ENCODE data around the gene FLNA.
"Not testable (repeated sequence)": the region's sequence is repeated elsewhere in the genome, so short reads cannot be mapped to it uniquely, and the experiment has no call there.

FLNA gene

GRCh38 chrX:154343620-154344019 is 30.8 kb downstream of the FLNA start:
- peak; percentile 44 for FAIRE-seq
- not testable (repeated sequence) for DNase-seq (ENCODE audit: insufficient read length, low spot score)

- not testable (repeated sequence) for DNase-seq (ENCODE audit: insufficient read length, low spot score); FAIRE-seq
Measured at GRCh38 chrX:154343063-154343462, 31.4 kb downstream of the FLNA start.

GRCh38 chrX:154341399-154342298 is 32.8 kb downstream of the FLNA start:
- not testable (repeated sequence) for DNase-seq (ENCODE audit: insufficient read length, low spot score)
- FAIRE-seq: peak; percentile 98

- no peak for FAIRE-seq
- DNase-seq (ENCODE audit: insufficient read length, low spot score): no peak
Measured at GRCh38 chrX:154334496-154334895, 39.9 kb downstream of the FLNA start.

- DNase-seq (ENCODE audit: insufficient read length, low spot score) (no peak), FAIRE-seq (no peak)
Measured at GRCh38 chrX:154333837-154334271, 40.6 kb downstream of the FLNA start.

- DNase-seq (ENCODE audit: insufficient read length, low spot score) (no peak), FAIRE-seq (no peak)
Measured at GRCh38 chrX:154333116-154333515, 41.3 kb downstream of the FLNA start.

- DNase-seq (ENCODE audit: insufficient read length, low spot score): no peak
- FAIRE-seq: no peak
Measured at GRCh38 chrX:154332561-154332960, 41.9 kb downstream of the FLNA start.

GRCh38 chrX:154329294-154329693 is 45.1 kb downstream of the FLNA start:
- DNase-seq (ENCODE audit: insufficient read length, low spot score) (no peak), FAIRE-seq (no peak)

GRCh38 chrX:154328646-154329045 is 45.8 kb downstream of the FLNA start:
- FAIRE-seq (no peak), DNase-seq (ENCODE audit: insufficient read length, low spot score) (no peak)

- FAIRE-seq: no peak
- DNase-seq (ENCODE audit: insufficient read length, low spot score): no peak
Measured at GRCh38 chrX:154327038-154327820, 47.2 kb downstream of the FLNA start.

- no peak for FAIRE-seq
- DNase-seq (ENCODE audit: insufficient read length, low spot score): no peak
Measured at GRCh38 chrX:154325541-154325940, 48.9 kb downstream of the FLNA start.

GRCh38 chrX:154323537-154323936 is 50.9 kb downstream of the FLNA start:
- no peak for FAIRE-seq
- no peak for DNase-seq (ENCODE audit: insufficient read length, low spot score)

GRCh38 chrX:154322890-154323289 is 51.5 kb downstream of the FLNA start:
- no peak for FAIRE-seq

GRCh38 chrX:154321594-154321993 is 52.8 kb downstream of the FLNA start:
- FAIRE-seq (no peak), DNase-seq (ENCODE audit: insufficient read length, low spot score) (peak; percentile 12)

More at GRCh38 chrX:154322890-154323289, 51.5 kb downstream of the FLNA start:
- no peak for DNase-seq (ENCODE audit: insufficient read length, low spot score)

- FAIRE-seq (no peak), DNase-seq (ENCODE audit: insufficient read length, low spot score) (no peak)
Measured at GRCh38 chrX:154321152-154321551, 53.3 kb downstream of the FLNA start.

- FAIRE-seq (no peak), DNase-seq (ENCODE audit: insufficient read length, low spot score) (no peak)
Measured at GRCh38 chrX:154320406-154320805, 54.0 kb downstream of the FLNA start.

- DNase-seq (ENCODE audit: insufficient read length, low spot score): peak; percentile 15
- FAIRE-seq: no peak
Measured at GRCh38 chrX:154317391-154317995, 56.9 kb downstream of the FLNA start.

- FAIRE-seq (no peak), DNase-seq (ENCODE audit: insufficient read length, low spot score) (no peak)
Measured at GRCh38 chrX:154315416-154315815, 59.0 kb downstream of the FLNA start.

GRCh38 chrX:154313147-154313546 is 61.3 kb downstream of the FLNA start:
- DNase-seq (ENCODE audit: insufficient read length, low spot score): no peak
- FAIRE-seq: no peak

GRCh38 chrX:154312116-154312515 is 62.3 kb downstream of the FLNA start:
- FAIRE-seq (no peak), DNase-seq (ENCODE audit: insufficient read length, low spot score) (no peak)

Measured in HTR-8/SVneo (cell line).